Neural crest cell (in vitro differentiated cells): Measurements from ENCODE around the gene CDH23. TPM values are rescaled to one million over a fixed set of nuclear protein-coding genes. Genes with fewer than 3 reads are reported as not detected.

Experiments used
- DNase-seq: peaks from one replicate; pipeline ENCODE4 v3.0.0; 2021; ENCODE audit warnings: low read depth, mixed read lengths, low spot score
- H3K27ac Mint-ChIP-seq: one replicate; pipeline ENCODE4 v1.8.0; 2021; ENCODE audit warnings: mild to moderate bottlenecking, mixed read lengths; ENCODE audit not compliant: unreplicated experiment
- H3K27me3 Mint-ChIP-seq: 2 replicates; pipeline ENCODE4 v1.8.0; 2021; ENCODE audit warnings: low read depth, mild to moderate bottlenecking, mixed read lengths
- H3K36me3 Mint-ChIP-seq: 2 replicates; pipeline ENCODE4 v1.8.0; 2021; ENCODE audit warnings: low read depth, mild to moderate bottlenecking, mixed read lengths
- H3K4me1 Mint-ChIP-seq: 2 replicates; pipeline ENCODE4 v1.8.0; 2021; ENCODE audit warnings: mixed read lengths
- H3K4me3 Mint-ChIP-seq: one replicate; pipeline ENCODE4 v1.8.0; 2021; ENCODE audit warnings: mild to moderate bottlenecking, mixed read lengths
- H3K9me3 Mint-ChIP-seq: 2 replicates; pipeline ENCODE4 v1.8.0; 2021; ENCODE audit warnings: mixed read lengths
- CTCF ChIP-seq: fragments of 200-600 bp; sonication (generic); conservative IDR thresholded peaks from 2 replicates; pipeline ENCODE4 v1.5.0; 2021; ENCODE audit warnings: antibody characterized with exemption, mild to moderate bottlenecking
- total RNA-seq: library from RNA; stranded (reverse); gene quantifications from 2 replicates; pipeline ENCODE4 v1.2.1, GENCODE V29; 2021

CDH23 gene
- total RNA-seq, 1 donor from 2014 or later, result 2.6 TPM

DNA sequence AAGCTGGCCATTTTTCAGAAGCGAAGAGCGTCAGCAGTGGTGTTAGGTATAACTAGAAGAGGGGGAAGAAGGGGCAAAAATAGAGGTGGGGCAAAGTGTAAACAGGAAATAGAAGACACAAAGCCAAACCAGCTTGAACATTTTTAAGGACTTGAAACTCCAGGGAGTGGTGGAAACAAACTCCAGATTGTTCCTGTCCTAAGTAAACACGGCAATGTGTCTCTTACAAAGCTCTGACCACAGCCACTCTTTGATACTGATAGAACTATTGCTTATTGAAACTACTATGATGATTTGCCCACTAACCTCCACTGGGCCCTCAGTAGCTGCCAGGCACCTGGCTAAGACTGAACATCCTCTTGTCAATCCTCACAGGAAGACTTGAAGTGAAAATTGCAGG is 20.8 kb upstream of the CDH23 start:
- no peak overlapping the region for H3K27ac Mint-ChIP-seq
- no peaks in the 10 kb centered on the region for H3K9me3 Mint-ChIP-seq
- H3K36me3 Mint-ChIP-seq, result no peaks in the 10 kb centered on the region
- peaks cover 26% of the 10 kb centered on the region for H3K27me3 Mint-ChIP-seq
- H3K4me3 Mint-ChIP-seq, result no peak overlapping the region
- no peak for TF ChIP-seq CTCF
- peaks cover 17% of the 10 kb centered on the region for H3K4me1 Mint-ChIP-seq
- DNase-seq, result no peak

DNA sequence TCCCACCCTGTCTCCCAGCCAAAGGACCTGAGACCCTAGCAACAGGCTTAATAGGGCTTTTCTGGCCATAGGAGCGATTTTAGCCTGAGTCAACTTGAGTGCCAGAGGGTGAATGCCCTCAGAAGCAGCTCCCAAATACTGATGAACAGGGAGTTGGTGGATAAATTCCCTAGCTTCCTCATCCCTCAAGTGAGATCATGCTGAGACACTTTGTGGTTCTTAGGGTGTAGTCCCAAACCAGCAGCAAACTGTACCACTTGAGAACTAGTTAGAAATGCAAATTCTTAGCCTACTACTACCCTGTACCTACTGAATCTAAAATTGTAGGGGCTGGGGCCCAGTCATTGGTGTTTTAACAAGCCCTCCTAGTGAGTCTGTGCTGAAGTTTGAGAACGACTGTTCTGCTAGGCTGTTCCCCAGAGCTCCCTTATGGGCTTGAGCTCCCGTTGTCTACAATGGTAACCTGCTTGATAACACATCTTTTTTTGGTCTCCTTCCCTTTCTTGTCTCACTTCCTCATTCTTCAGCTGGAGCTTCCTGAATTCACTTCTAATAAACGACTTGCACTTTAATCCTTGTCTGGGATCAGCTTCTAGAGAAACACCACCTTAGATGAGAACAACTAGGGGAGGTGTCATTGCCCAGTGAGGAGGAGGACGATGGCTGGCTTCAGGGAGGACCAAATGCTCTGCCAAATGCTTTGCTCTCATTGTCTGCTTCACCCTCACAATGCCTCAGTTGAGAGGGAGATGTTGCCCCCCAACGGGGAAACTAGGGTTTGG is 18.2 kb upstream of the CDH23 start:
- Mint-ChIP-seq H3K36me3 (no peaks in the 10 kb centered on the region), H3K4me1 (peaks cover 13% of the 10 kb centered on the region), H3K4me3 (no peak overlapping the region), H3K27me3 (peaks cover 22% of the 10 kb centered on the region), H3K9me3 (no peaks in the 10 kb centered on the region), H3K27ac (no peak overlapping the region)
- TF ChIP-seq CTCF, result no peak
- DNase-seq, result no peak

- Mint-ChIP-seq H3K4me1 (peaks cover 13% of the 10 kb centered on the region), H3K27ac (no peak overlapping the region), H3K36me3 (no peaks in the 10 kb centered on the region), H3K4me3 (no peak overlapping the region), H3K9me3 (no peaks in the 10 kb centered on the region), H3K27me3 (peaks cover 20% of the 10 kb centered on the region)
- TF ChIP-seq CTCF, result no peak
- no peak for DNase-seq
Measured at GRCh38 chr10:71379118-71379766, 17.5 kb upstream of the CDH23 start.

GRCh38 chr10:71380841-71381240 is 15.9 kb upstream of the CDH23 start:
- H3K27ac Mint-ChIP-seq, result no peak overlapping the region
- DNase-seq, result no peak
- no peak overlapping the region for H3K4me3 Mint-ChIP-seq
- H3K9me3 Mint-ChIP-seq, result no peaks in the 10 kb centered on the region
- peaks cover 9% of the 10 kb centered on the region for H3K4me1 Mint-ChIP-seq
- H3K27me3 Mint-ChIP-seq, result peaks cover 8% of the 10 kb centered on the region
- no peak for TF ChIP-seq CTCF
- H3K36me3 Mint-ChIP-seq, result no peaks in the 10 kb centered on the region

DNA sequence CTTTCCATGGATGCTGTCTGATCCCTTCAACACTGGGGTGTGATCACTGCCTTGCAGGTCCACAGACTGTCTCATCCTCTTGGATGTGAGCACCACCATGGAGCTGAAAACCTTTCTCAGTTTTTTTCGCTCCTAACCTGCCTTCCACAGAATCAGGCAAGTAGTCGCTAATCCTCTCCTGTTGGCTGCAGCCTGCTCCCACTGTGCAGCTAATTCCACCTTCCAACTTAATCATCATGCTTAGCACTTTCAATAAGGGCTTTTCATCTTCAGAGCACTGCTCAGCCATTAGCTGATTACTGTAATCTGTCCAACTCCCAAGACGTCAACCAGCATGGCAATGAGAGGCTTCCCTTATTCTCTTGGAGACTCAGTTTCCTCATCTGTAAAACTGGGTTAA is 15.1 kb upstream of the CDH23 start:
- peaks cover 9% of the 10 kb centered on the region for H3K4me1 Mint-ChIP-seq
- TF ChIP-seq CTCF, result no peak
- H3K36me3 Mint-ChIP-seq, result no peaks in the 10 kb centered on the region
- no peak for DNase-seq
- no peak overlapping the region for H3K27ac Mint-ChIP-seq
- H3K4me3 Mint-ChIP-seq, result no peak overlapping the region
- no peaks in the 10 kb centered on the region for H3K9me3 Mint-ChIP-seq
- peaks cover 2% of the 10 kb centered on the region for H3K27me3 Mint-ChIP-seq
